Measurements from ENCODE around the gene TMEM235. TPM values are rescaled to one million over a fixed set of nuclear protein-coding genes. Genes with fewer than 3 reads are reported as not detected.

TMEM235 gene
- total RNA-seq, 2 experiments from 2014 or later: not detected

DNA sequence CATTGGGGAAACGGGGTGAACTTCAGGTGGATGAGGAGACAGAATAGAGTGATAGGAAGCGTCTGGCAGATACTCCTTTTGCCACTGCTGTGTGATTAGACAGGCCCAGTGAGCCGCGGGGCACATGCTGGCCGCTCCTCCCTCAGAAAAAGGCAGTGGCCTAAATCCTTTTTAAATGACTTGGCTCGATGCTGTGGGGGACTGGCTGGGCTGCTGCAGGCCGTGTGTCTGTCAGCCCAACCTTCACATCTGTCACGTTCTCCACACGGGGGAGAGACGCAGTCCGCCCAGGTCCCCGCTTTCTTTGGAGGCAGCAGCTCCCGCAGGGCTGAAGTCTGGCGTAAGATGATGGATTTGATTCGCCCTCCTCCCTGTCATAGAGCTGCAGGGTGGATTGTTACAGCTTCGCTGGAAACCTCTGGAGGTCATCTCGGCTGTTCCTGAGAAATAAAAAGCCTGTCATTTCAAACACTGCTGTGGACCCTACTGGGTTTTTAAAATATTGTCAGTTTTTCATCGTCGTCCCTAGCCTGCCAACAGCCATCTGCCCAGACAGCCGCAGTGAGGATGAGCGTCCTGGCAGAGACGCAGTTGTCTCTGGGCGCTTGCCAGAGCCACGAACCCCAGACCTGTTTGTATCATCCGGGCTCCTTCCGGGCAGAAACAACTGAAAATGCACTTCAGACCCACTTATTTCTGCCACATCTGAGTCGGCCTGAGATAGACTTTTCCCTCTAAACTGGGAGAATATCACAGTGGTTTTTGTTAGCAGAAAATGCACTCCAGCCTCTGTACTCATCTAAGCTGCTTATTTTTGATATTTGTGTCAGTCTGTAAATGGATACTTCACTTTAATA is 7.0 kb upstream of the TMEM235 start:
- Mint-ChIP-seq H3K36me3 (ENCODE audit: low read depth) (peaks cover 48% of the 10 kb centered on the region), H3K4me3 (no peak overlapping the region), H3K27ac (no peak overlapping the region), H3K27me3 (peaks cover 11% of the 10 kb centered on the region), H3K4me1 (peaks cover 15% of the 10 kb centered on the region), H3K9me3 (no peaks in the 10 kb centered on the region)
- DNase-seq: no peak
- CTCF ChIA-PET: no interaction called here
- POLR2A ChIA-PET: interaction anchor here (0.7 kb wide), 1 partner anchor 15 kb away, joined by 6 read pairs; no protein-coding TSS in a partner anchor

DNA sequence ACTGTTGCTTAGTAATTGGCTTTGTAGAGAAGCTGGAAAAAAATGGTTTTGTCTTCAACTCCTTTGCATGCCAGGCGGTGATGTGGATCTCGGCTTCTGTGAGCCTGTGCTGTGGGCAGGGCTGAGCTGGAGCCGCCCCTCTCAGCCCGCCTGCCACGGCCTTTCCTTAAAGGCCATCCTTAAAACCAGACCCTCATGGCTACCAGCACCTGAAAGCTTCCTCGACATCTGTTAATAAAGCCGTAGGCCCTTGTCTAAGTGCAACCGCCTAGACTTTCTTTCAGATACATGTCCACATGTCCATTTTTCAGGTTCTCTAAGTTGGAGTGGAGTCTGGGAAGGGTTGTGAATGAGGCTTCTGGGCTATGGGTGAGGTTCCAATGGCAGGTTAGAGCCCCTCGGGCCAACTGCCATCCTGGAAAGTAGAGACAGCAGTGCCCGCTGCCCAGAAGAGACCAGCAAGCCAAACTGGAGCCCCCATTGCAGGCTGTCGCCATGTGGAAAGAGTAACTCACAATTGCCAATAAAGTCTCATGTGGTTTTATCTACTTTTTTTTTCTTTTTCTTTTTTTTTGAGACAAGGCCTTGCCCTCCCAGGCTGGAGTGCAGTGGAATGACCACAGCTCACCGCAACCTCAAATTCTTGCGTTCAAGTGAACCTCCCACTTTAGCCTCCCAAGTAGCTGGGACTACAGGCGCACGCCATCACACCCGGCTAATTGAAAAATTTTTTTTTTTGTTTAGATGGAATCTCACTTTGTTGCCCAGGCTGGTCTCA is 6.2 kb upstream of the TMEM235 start:
- H3K27ac Mint-ChIP-seq: no peak overlapping the region
- H3K36me3 Mint-ChIP-seq (ENCODE audit: low read depth): peaks cover 43% of the 10 kb centered on the region
- ChIA-PET POLR2A (interaction anchor here (0.9 kb wide), 1 partner anchor 21 kb away, joined by 5 read pairs; no protein-coding TSS in a partner anchor), CTCF (interaction anchor here (1.5 to 2.4 kb wide), 2 partner anchors 13 to 25 kb away, joined by 5 to 16 read pairs; no protein-coding TSS in a partner anchor)
- peaks cover 11% of the 10 kb centered on the region for H3K4me1 Mint-ChIP-seq
- no peak for DNase-seq
- no peaks in the 10 kb centered on the region for H3K9me3 Mint-ChIP-seq
- H3K4me3 Mint-ChIP-seq: no peak overlapping the region
- H3K27me3 Mint-ChIP-seq: peaks cover 16% of the 10 kb centered on the region

DNA sequence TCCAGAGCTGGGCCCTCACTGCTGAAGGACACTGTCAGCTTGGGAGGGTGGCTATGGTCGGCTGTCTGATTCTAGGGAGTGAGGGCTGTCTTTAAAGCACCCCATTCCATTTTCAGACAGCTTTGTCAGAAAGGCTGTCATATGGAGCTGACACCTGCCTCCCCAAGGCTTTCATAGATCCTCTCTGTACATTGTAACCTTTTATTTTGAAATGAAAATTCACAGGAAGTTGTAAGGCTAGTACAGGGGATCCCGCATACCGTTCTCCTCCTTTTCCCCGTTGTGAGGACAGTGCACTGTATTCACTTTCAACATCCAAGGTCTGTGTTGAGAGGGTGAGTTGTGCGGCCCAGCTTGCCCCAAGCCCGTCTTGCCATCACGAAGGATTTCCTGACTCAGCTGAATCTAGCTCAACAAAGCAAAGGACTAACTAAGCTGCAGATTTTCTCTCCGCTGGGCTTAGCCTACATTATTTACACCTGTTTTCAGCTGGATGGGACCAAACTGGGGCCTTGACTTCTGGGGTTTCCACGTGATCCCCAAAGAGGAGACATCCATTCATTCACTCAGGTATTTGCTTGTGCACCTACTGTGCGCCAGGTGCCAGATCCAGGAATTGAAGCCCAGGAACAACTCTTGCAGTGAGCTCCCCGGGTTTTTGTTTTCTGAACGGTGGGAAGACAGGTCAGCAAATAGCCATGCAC is 5.2 kb upstream of the TMEM235 start:
- H3K4me3 Mint-ChIP-seq: no peak overlapping the region
- ChIA-PET CTCF (interaction anchor here (1.5 to 2.4 kb wide), 4 partner anchors 11 to 24 kb away, joined by 4 to 16 read pairs (median 6); no protein-coding TSS in a partner anchor), POLR2A (interaction anchor here (0.9 kb wide), 1 partner anchor 20 kb away, joined by 5 read pairs; no protein-coding TSS in a partner anchor)
- no peak overlapping the region for H3K27ac Mint-ChIP-seq
- H3K36me3 Mint-ChIP-seq (ENCODE audit: low read depth): peaks cover 37% of the 10 kb centered on the region
- peaks cover 26% of the 10 kb centered on the region for H3K27me3 Mint-ChIP-seq
- no peak for DNase-seq
- H3K4me1 Mint-ChIP-seq: peaks cover 11% of the 10 kb centered on the region
- H3K9me3 Mint-ChIP-seq: no peaks in the 10 kb centered on the region

DNA sequence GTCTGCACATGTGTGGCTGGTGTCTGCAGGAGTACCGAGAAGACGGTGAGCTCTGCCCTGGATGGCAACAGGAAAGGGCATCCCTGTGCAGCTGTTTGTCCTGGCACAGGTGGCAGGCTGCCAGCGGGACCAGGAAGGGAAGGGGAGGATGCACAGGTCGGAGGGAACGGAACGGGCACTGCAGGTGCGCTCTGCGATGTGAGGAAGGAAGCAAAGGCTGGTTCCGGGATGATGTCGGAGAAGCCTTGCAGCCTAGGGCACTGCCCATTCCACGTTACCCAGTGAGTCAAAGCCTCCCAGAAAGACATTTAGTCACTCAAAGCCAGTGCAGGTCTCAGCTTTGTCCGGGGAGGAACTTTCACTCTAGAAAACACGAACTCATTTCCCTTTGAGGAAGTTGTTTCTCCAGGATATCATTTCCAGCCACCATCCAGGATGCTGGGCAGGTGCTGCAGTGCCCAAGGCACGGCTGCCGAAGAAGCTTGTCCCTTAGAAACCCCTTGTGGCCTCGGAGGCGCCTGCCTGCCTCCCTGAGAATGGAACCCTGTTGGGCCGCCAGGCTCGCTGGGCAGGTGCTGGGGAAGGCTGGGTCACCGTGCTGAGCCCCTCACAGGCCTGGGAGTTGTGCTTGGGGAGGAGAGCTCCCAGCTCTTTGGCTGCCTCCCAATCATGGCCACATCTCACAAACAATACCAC is 4.5 kb upstream of the TMEM235 start:
- Mint-ChIP-seq H3K27ac (no peak overlapping the region), H3K4me3 (no peak overlapping the region), H3K27me3 (peaks cover 30% of the 10 kb centered on the region), H3K36me3 (ENCODE audit: low read depth) (peaks cover 33% of the 10 kb centered on the region), H3K9me3 (no peaks in the 10 kb centered on the region), H3K4me1 (peaks cover 11% of the 10 kb centered on the region)
- no peak for DNase-seq
- CTCF ChIA-PET: interaction anchor here (1.2 to 2.4 kb wide), 5 partner anchors 9 to 25 kb away, joined by 3 to 16 read pairs (median 5); no protein-coding TSS in a partner anchor
- POLR2A ChIA-PET: interaction anchor here (0.6 kb wide), 1 partner anchor 369 kb away, joined by 3 read pairs; no protein-coding TSS in a partner anchor

- DNase-seq: no peak
- ChIA-PET CTCF (interaction anchor here (1.2 to 2.4 kb wide), 4 partner anchors 8 to 25 kb away, joined by 3 to 16 read pairs (median 6); no protein-coding TSS in a partner anchor), POLR2A (interaction anchor here (0.6 kb wide), 1 partner anchor 369 kb away, joined by 3 read pairs; no protein-coding TSS in a partner anchor)
- peaks cover 36% of the 10 kb centered on the region for H3K27me3 Mint-ChIP-seq
- H3K9me3 Mint-ChIP-seq: no peaks in the 10 kb centered on the region
- H3K36me3 Mint-ChIP-seq (ENCODE audit: low read depth): peaks cover 33% of the 10 kb centered on the region
- H3K4me1 Mint-ChIP-seq: peaks cover 13% of the 10 kb centered on the region
- no peak overlapping the region for H3K4me3 Mint-ChIP-seq
- H3K27ac Mint-ChIP-seq: no peak overlapping the region
Observed at GRCh38 chr17:78227455-78227916, 3.9 kb upstream of the TMEM235 start.

DNA sequence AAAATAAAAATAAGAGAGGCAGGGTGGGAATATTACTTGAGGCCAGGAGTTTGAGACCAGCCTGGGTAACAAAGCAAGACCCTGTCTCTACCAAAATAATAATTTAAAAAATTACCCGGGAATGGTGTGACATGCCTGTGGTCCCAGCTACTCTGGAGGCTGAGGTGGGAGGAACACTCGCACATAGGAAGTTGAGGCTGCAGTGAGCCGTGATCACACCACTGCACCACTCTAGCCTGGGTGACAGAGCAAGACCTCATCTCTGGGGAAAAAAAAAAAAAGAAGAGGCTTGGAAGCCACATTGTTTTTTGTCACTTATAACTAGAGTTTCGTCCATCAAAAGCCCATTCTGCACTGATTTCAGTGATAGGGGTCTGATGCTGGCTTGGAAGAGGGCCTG is 3.3 kb upstream of the TMEM235 start:
- H3K9me3 Mint-ChIP-seq: no peaks in the 10 kb centered on the region
- DNase-seq: no peak
- peaks cover 41% of the 10 kb centered on the region for H3K27me3 Mint-ChIP-seq
- peaks cover 13% of the 10 kb centered on the region for H3K4me1 Mint-ChIP-seq
- ChIA-PET POLR2A (no interaction called here), CTCF (no interaction called here)
- H3K4me3 Mint-ChIP-seq: no peak overlapping the region
- peaks cover 26% of the 10 kb centered on the region for H3K36me3 Mint-ChIP-seq (ENCODE audit: low read depth)
- H3K27ac Mint-ChIP-seq: no peak overlapping the region

- Mint-ChIP-seq H3K36me3 (ENCODE audit: low read depth) (peaks cover 4% of the 10 kb centered on the region), H3K27me3 (peaks cover 45% of the 10 kb centered on the region), H3K4me1 (peaks cover 9% of the 10 kb centered on the region), H3K27ac (no peak overlapping the region), H3K9me3 (no peaks in the 10 kb centered on the region), H3K4me3 (no peak overlapping the region)
- CTCF ChIA-PET: no interaction called here
- POLR2A ChIA-PET: no interaction called here
- no peak for DNase-seq
Observed at GRCh38 chr17:78230252-78230962, 1.0 kb upstream of the TMEM235 start.

- no peak overlapping the region for H3K4me3 Mint-ChIP-seq
- peak; percentile 51 for DNase-seq
- CTCF ChIA-PET: interaction anchor here (1.0 to 1.3 kb wide), 3 partner anchors 10 to 19 kb away, joined by 3 to 6 read pairs (median 5); no protein-coding TSS in a partner anchor
- H3K9me3 Mint-ChIP-seq: no peaks in the 10 kb centered on the region
- H3K36me3 Mint-ChIP-seq (ENCODE audit: low read depth): no peaks in the 10 kb centered on the region
- no peak overlapping the region for H3K27ac Mint-ChIP-seq
- peaks cover 45% of the 10 kb centered on the region for H3K27me3 Mint-ChIP-seq
- POLR2A ChIA-PET: no interaction called here
- H3K4me1 Mint-ChIP-seq: peaks cover 6% of the 10 kb centered on the region
Observed at GRCh38 chr17:78231991-78232858, 794 bp downstream of the TMEM235 start.

GRCh38 chr17:78232859-78233173 is 1.4 kb downstream of the TMEM235 start:
- no peak overlapping the region for H3K4me3 Mint-ChIP-seq
- peaks cover 41% of the 10 kb centered on the region for H3K27me3 Mint-ChIP-seq
- DNase-seq: no peak
- CTCF ChIA-PET: interaction anchor here (1.2 to 1.3 kb wide), 2 partner anchors 10 to 18 kb away, joined by 5 to 6 read pairs; no protein-coding TSS in a partner anchor
- H3K27ac Mint-ChIP-seq: no peak overlapping the region
- POLR2A ChIA-PET: no interaction called here
- no peaks in the 10 kb centered on the region for H3K9me3 Mint-ChIP-seq
- no peaks in the 10 kb centered on the region for H3K36me3 Mint-ChIP-seq (ENCODE audit: low read depth)
- peaks cover 4% of the 10 kb centered on the region for H3K4me1 Mint-ChIP-seq

DNA sequence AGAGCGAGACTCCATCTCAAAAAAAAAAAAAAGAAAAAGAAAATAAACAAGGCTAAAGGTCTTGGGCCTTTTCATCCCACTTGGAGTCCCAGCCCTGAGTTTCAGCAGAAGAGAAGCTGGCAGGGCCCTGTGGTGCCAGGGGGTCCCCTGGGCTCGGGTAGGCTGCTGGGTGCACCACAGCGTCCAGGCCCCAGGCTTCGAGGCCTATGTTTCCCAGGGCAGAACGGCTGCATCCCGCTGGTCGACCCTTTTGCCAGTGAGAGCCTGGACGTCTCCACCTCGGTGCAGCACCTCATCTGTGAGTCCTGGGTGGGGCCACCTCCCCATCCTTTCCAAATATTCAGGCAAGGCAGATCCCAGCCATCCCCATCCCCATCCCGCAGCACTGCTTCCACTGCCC is 2.2 kb downstream of the TMEM235 start:
- POLR2A ChIA-PET: no interaction called here
- DNase-seq: no peak
- H3K27me3 Mint-ChIP-seq: peaks cover 38% of the 10 kb centered on the region
- no peak overlapping the region for H3K27ac Mint-ChIP-seq
- no peaks in the 10 kb centered on the region for H3K36me3 Mint-ChIP-seq (ENCODE audit: low read depth)
- CTCF ChIA-PET: interaction anchor here (0.6 kb wide), 1 partner anchor 824 kb away, joined by 3 read pairs; no protein-coding TSS in a partner anchor
- no peaks in the 10 kb centered on the region for H3K9me3 Mint-ChIP-seq
- no peak overlapping the region for H3K4me3 Mint-ChIP-seq
- H3K4me1 Mint-ChIP-seq: peaks cover 4% of the 10 kb centered on the region
